ENCODE data around the gene GMCL1.

- TF ChIP-seq YY1 (IDR thresholded peaks at IDR 0.05; ENCODE audit: insufficient read depth, insufficient read length) (no peak), SUZ12 (IDR thresholded peaks at IDR 0.05; ENCODE audit: extremely low read depth, insufficient read depth, insufficient read length) (no peak), ZNF274 (IDR thresholded peaks at IDR 0.05; ENCODE audit: low read depth, low read length) (no peak)
Measured at GRCh38 chr2:69833752-69834151, 4.3 kb downstream of the GMCL1 start.

All from NT2/D1 (cell line).